Measurements from ENCODE around the gene BLOC1S4. TPM values are rescaled to one million over a fixed set of nuclear protein-coding genes. Genes with fewer than 3 reads are reported as not detected.

BLOC1S4 gene
- total RNA-seq, 2 donors from 2014 or later: 15.9 to 16.7 TPM

- ATAC-seq (peak; percentile 55 to 60), DNase-seq (ENCODE audit: low spot score) (no peak)
- H3K4me1 Mint-ChIP-seq (ENCODE audit: low read depth in 2 of 2): peaks cover 46 to 56% of the 10 kb centered on the region in 2 donors
- H3K9me3 Mint-ChIP-seq: no peaks in the 10 kb centered on the region
- H3K36me3 Mint-ChIP-seq: peaks cover 4% of the 10 kb centered on the region
- H3K4me3 Mint-ChIP-seq: peak overlapping the region; percentile 73
- no peaks in the 10 kb centered on the region for H3K27me3 Mint-ChIP-seq
- H3K27ac Mint-ChIP-seq: peak overlapping the region; percentile 96 to 98
Measured at GRCh38 chr4:6696611-6697010, 19.4 kb upstream of the BLOC1S4 start.

GRCh38 chr4:6697131-6697530 lies 18.8 kb upstream of the BLOC1S4 start:
- Mint-ChIP-seq H3K27me3 (no peaks in the 10 kb centered on the region), H3K36me3 (peaks cover 4% of the 10 kb centered on the region), H3K4me1 (ENCODE audit: low read depth in 2 of 2) (peaks cover 45 to 56% of the 10 kb centered on the region in 2 donors), H3K9me3 (no peaks in the 10 kb centered on the region), H3K4me3 (peak overlapping the region; percentile 73), H3K27ac (peak overlapping the region; percentile 96 to 98)
- DNase-seq (ENCODE audit: low spot score): no peak
- ATAC-seq: no peak

GRCh38 chr4:6699388-6699787 lies 16.6 kb upstream of the BLOC1S4 start:
- peaks cover 13% of the 10 kb centered on the region for H3K36me3 Mint-ChIP-seq
- H3K27me3 Mint-ChIP-seq: no peaks in the 10 kb centered on the region
- no peak for DNase-seq (ENCODE audit: low spot score)
- peak overlapping the region; percentile 52 to 57 for H3K27ac Mint-ChIP-seq
- H3K9me3 Mint-ChIP-seq: no peaks in the 10 kb centered on the region
- H3K4me3 Mint-ChIP-seq: no peak overlapping the region
- peaks cover 42 to 54% of the 10 kb centered on the region in 2 donors for H3K4me1 Mint-ChIP-seq (ENCODE audit: low read depth in 2 of 2)
- ATAC-seq: no peak

- DNase-seq (ENCODE audit: low spot score) (no peak), ATAC-seq (no peak)
- Mint-ChIP-seq H3K4me1 (ENCODE audit: low read depth in 2 of 2) (peaks cover 43 to 54% of the 10 kb centered on the region in 2 donors), H3K27me3 (no peaks in the 10 kb centered on the region), H3K36me3 (peaks cover 18% of the 10 kb centered on the region), H3K4me3 (no peak overlapping the region), H3K27ac (peak overlapping the region; percentile 52 to 57), H3K9me3 (no peaks in the 10 kb centered on the region)
Measured at GRCh38 chr4:6699903-6700302, 16.1 kb upstream of the BLOC1S4 start.

- ATAC-seq (no peak), DNase-seq (ENCODE audit: low spot score) (no peak)
- Mint-ChIP-seq H3K27me3 (no peaks in the 10 kb centered on the region), H3K9me3 (no peaks in the 10 kb centered on the region), H3K4me1 (ENCODE audit: low read depth in 2 of 2) (peaks cover 46 to 58% of the 10 kb centered on the region in 2 donors), H3K4me3 (no peak overlapping the region), H3K27ac (no peak overlapping the region), H3K36me3 (peaks cover 20% of the 10 kb centered on the region)
Measured at GRCh38 chr4:6701371-6701770, 14.6 kb upstream of the BLOC1S4 start.

GRCh38 chr4:6702761-6703160 lies 13.2 kb upstream of the BLOC1S4 start:
- H3K4me3 Mint-ChIP-seq: no peak overlapping the region
- peaks cover 28% of the 10 kb centered on the region for H3K36me3 Mint-ChIP-seq
- no peaks in the 10 kb centered on the region for H3K27me3 Mint-ChIP-seq
- H3K27ac Mint-ChIP-seq: peak overlapping the region; percentile 47 to 64
- DNase-seq (ENCODE audit: low spot score) (no peak), ATAC-seq (no peak)
- no peaks in the 10 kb centered on the region for H3K9me3 Mint-ChIP-seq
- peaks cover 47 to 62% of the 10 kb centered on the region in 2 donors for H3K4me1 Mint-ChIP-seq (ENCODE audit: low read depth in 2 of 2)

- no peaks in the 10 kb centered on the region for H3K27me3 Mint-ChIP-seq
- ATAC-seq (no peak), DNase-seq (ENCODE audit: low spot score) (no peak)
- peaks cover 38% of the 10 kb centered on the region for H3K36me3 Mint-ChIP-seq
- peak overlapping the region; percentile 4 for H3K4me3 Mint-ChIP-seq
- no peaks in the 10 kb centered on the region for H3K9me3 Mint-ChIP-seq
- peaks cover 52 to 67% of the 10 kb centered on the region in 2 donors for H3K4me1 Mint-ChIP-seq (ENCODE audit: low read depth in 2 of 2)
- H3K27ac Mint-ChIP-seq: peak overlapping the region; percentile 47 to 64
Measured at GRCh38 chr4:6703786-6704185, 12.2 kb upstream of the BLOC1S4 start.

GRCh38 chr4:6705646-6706045 lies 10.3 kb upstream of the BLOC1S4 start:
- H3K4me3 Mint-ChIP-seq: peak overlapping the region; percentile 99

GRCh38 chr4:6706173-6706572 lies 9.8 kb upstream of the BLOC1S4 start:
- no peaks in the 10 kb centered on the region for H3K27me3 Mint-ChIP-seq
- ATAC-seq (no peak), DNase-seq (ENCODE audit: low spot score) (no peak)
- peaks cover 41% of the 10 kb centered on the region for H3K36me3 Mint-ChIP-seq
- no peaks in the 10 kb centered on the region for H3K9me3 Mint-ChIP-seq
- H3K4me1 Mint-ChIP-seq (ENCODE audit: low read depth in 2 of 2): peaks cover 63 to 81% of the 10 kb centered on the region in 2 donors
- peak overlapping the region; percentile 99 for H3K4me3 Mint-ChIP-seq
- H3K27ac Mint-ChIP-seq: peak overlapping the region; percentile 94 to 98

More at GRCh38 chr4:6705646-6706045, 10.3 kb upstream of the BLOC1S4 start:
- DNase-seq (ENCODE audit: low spot score) (no peak), ATAC-seq (no peak)
- Mint-ChIP-seq H3K36me3 (peaks cover 43% of the 10 kb centered on the region), H3K9me3 (no peaks in the 10 kb centered on the region), H3K27ac (peak overlapping the region; percentile 94 to 98), H3K27me3 (no peaks in the 10 kb centered on the region), H3K4me1 (ENCODE audit: low read depth in 2 of 2) (peaks cover 60 to 75% of the 10 kb centered on the region in 2 donors)

GRCh38 chr4:6709230-6710114 lies 6.5 kb upstream of the BLOC1S4 start, which contains the start of gene MRFAP1L1:
MRFAP1L1 (minus strand) TSS chr4:6709865; CDS start chr4:6709629, 236 bp downstream.
- H3K4me3 Mint-ChIP-seq: peak within 1 kb of the TSS; percentile 99
- H3K27ac Mint-ChIP-seq: peak within 1 kb of the TSS; percentile 94 to 98
- H3K4me1 Mint-ChIP-seq (ENCODE audit: low read depth in 2 of 2): peaks cover 54 to 67% of the 10 kb centered on the region in 2 donors
- no peaks in the 10 kb centered on the region for H3K9me3 Mint-ChIP-seq
- DNase-seq (ENCODE audit: low spot score) (peak; percentile 98), ATAC-seq (peak; percentile 90 to 93)
- H3K27me3 Mint-ChIP-seq: no peaks in the 10 kb centered on the region
- H3K36me3 Mint-ChIP-seq: peaks cover 31% of the 10 kb centered on the region

- no peak for DNase-seq (ENCODE audit: low spot score)
- peaks cover 46 to 59% of the 10 kb centered on the region in 2 donors for H3K4me1 Mint-ChIP-seq (ENCODE audit: low read depth in 2 of 2)
Measured at GRCh38 chr4:6710282-6710681, 5.7 kb upstream of the BLOC1S4 start.

GRCh38 chr4:6710996-6711395 lies 5.0 kb upstream of the BLOC1S4 start:
- DNase-seq (ENCODE audit: low spot score): no peak
- ATAC-seq: no peak
- no peaks in the 10 kb centered on the region for H3K27me3 Mint-ChIP-seq
- peak overlapping the region in 1 of 2 donors; percentile 98 for H3K27ac Mint-ChIP-seq
- peaks cover 47 to 59% of the 10 kb centered on the region in 2 donors for H3K4me1 Mint-ChIP-seq (ENCODE audit: low read depth in 2 of 2)
- H3K9me3 Mint-ChIP-seq: no peaks in the 10 kb centered on the region
- H3K4me3 Mint-ChIP-seq: peak overlapping the region; percentile 3
- peaks cover 25% of the 10 kb centered on the region for H3K36me3 Mint-ChIP-seq

More at GRCh38 chr4:6710282-6710681, 5.7 kb upstream of the BLOC1S4 start:
- peaks cover 25% of the 10 kb centered on the region for H3K36me3 Mint-ChIP-seq
- peak overlapping the region; percentile 99 for H3K4me3 Mint-ChIP-seq
- no peaks in the 10 kb centered on the region for H3K9me3 Mint-ChIP-seq
- H3K27ac Mint-ChIP-seq: peak overlapping the region; percentile 94 to 98
- peak in 1 of 2 donors; percentile 7 for ATAC-seq
- H3K27me3 Mint-ChIP-seq: no peaks in the 10 kb centered on the region

GRCh38 chr4:6714954-6715353 lies 1.0 kb upstream of the BLOC1S4 start:
- Mint-ChIP-seq H3K27me3 (no peaks in the 10 kb centered on the region), H3K4me1 (ENCODE audit: low read depth in 2 of 2) (peaks cover 32 to 37% of the 10 kb centered on the region in 2 donors), H3K36me3 (no peaks in the 10 kb centered on the region), H3K4me3 (no peak overlapping the region), H3K9me3 (no peaks in the 10 kb centered on the region), H3K27ac (peak overlapping the region; percentile 92 to 95)
- ATAC-seq (no peak), DNase-seq (ENCODE audit: low spot score) (no peak)

GRCh38 chr4:6715704-6716017 lies 313 bp upstream of the BLOC1S4 start:
- DNase-seq (ENCODE audit: low spot score) (no peak), ATAC-seq (no peak)
- peaks cover 32 to 35% of the 10 kb centered on the region in 2 donors for H3K4me1 Mint-ChIP-seq (ENCODE audit: low read depth in 2 of 2)
- no peaks in the 10 kb centered on the region for H3K36me3 Mint-ChIP-seq
- peak overlapping the region; percentile 92 to 95 for H3K27ac Mint-ChIP-seq
- peak overlapping the region; percentile 90 for H3K4me3 Mint-ChIP-seq
- no peaks in the 10 kb centered on the region for H3K9me3 Mint-ChIP-seq
- no peaks in the 10 kb centered on the region for H3K27me3 Mint-ChIP-seq
